ENCODE data around the gene ASCL3.
"Not testable (repeated sequence)": the region's sequence is repeated elsewhere in the genome, so short reads cannot be mapped to it uniquely, and the experiment has no call there.

The ASCL3 gene

GRCh38 chr11:8980485-8980884 is 37.7 kb upstream of the ASCL3 start:
- Histone ChIP-seq H3K9ac (ENCODE audit: low read length) (no peak overlapping the region), H3K4me2 (ENCODE audit: low read depth, low read length, poor library complexity, severe bottlenecking) (no peak overlapping the region), H3K27ac (ENCODE audit: low read depth, low read length) (no peak overlapping the region), H3K27me3 (ENCODE audit: low read length) (no peaks in the 10 kb centered on the region), H3K4me3 (ENCODE audit: insufficient read depth, low read length, poor library complexity, severe bottlenecking) (no peak overlapping the region), H4K20me1 (ENCODE audit: low read depth, low read length) (no peaks in the 10 kb centered on the region), H3K9me3 (ENCODE audit: insufficient read depth, low read length) (no peaks in the 10 kb centered on the region), H3F3A (ENCODE audit: insufficient read depth) (no peaks in the 10 kb centered on the region), H3K9me2 (replicated peaks; ENCODE audit: insufficient read depth, low read length) (no peaks in the 10 kb centered on the region), H2AFZ (ENCODE audit: low read depth, low read length, severe bottlenecking) (no peak overlapping the region), H3K79me2 (ENCODE audit: insufficient read depth, low read length) (no peaks in the 10 kb centered on the region), H3K36me3 (ENCODE audit: low read length) (no peaks in the 10 kb centered on the region)
- TF ChIP-seq CTCF (IDR thresholded peaks at IDR 0.05; ENCODE audit: insufficient read depth, low read length, poor library complexity, severe bottlenecking), result no peak
- no peak for TF ChIP-seq EZH2phosphoT487 (conservative IDR thresholded peaks at IDR 0.05; ENCODE audit: low read length)

- not testable (repeated sequence) for H3K36me3 ChIP-seq (ENCODE audit: low read length); H3K9me2 ChIP-seq (replicated peaks; ENCODE audit: insufficient read depth, low read length); H3K4me2 ChIP-seq (ENCODE audit: low read depth, low read length, poor library complexity, severe bottlenecking); H2AFZ ChIP-seq (ENCODE audit: low read depth, low read length, severe bottlenecking); H3F3A ChIP-seq (ENCODE audit: insufficient read depth); H4K20me1 ChIP-seq (ENCODE audit: low read depth, low read length); H3K79me2 ChIP-seq (ENCODE audit: insufficient read depth, low read length); H3K27me3 ChIP-seq (ENCODE audit: low read length); H3K4me3 ChIP-seq (ENCODE audit: insufficient read depth, low read length, poor library complexity, severe bottlenecking); H3K9ac ChIP-seq (ENCODE audit: low read length); H3K27ac ChIP-seq (ENCODE audit: low read depth, low read length); H3K9me3 ChIP-seq (ENCODE audit: insufficient read depth, low read length)
These were observed 36.5 kb upstream of the ASCL3 start for GRCh38 chr11:8979365-8979764.

GRCh38 chr11:8973121-8973520 is 30.3 kb upstream of the ASCL3 start:
- H3K4me2 ChIP-seq (ENCODE audit: low read depth, low read length, poor library complexity, severe bottlenecking), result no peak overlapping the region

GRCh38 chr11:8971924-8972316 is 29.1 kb upstream of the ASCL3 start:
- H3K79me2 ChIP-seq (ENCODE audit: insufficient read depth, low read length), result no peaks in the 10 kb centered on the region
- no peaks in the 10 kb centered on the region for H3K27me3 ChIP-seq (ENCODE audit: low read length)
- H2AFZ ChIP-seq (ENCODE audit: low read depth, low read length, severe bottlenecking), result no peak overlapping the region
- H3K36me3 ChIP-seq (ENCODE audit: low read length), result no peaks in the 10 kb centered on the region
- H4K20me1 ChIP-seq (ENCODE audit: low read depth, low read length), result no peaks in the 10 kb centered on the region
- H3K4me2 ChIP-seq (ENCODE audit: low read depth, low read length, poor library complexity, severe bottlenecking), result no peak overlapping the region
- H3K27ac ChIP-seq (ENCODE audit: low read depth, low read length), result no peak overlapping the region
- H3K9ac ChIP-seq (ENCODE audit: low read length), result no peak overlapping the region
- H3K9me2 ChIP-seq (replicated peaks; ENCODE audit: insufficient read depth, low read length), result no peaks in the 10 kb centered on the region
- H3K9me3 ChIP-seq (ENCODE audit: insufficient read depth, low read length), result no peaks in the 10 kb centered on the region
- no peak overlapping the region for H3K4me3 ChIP-seq (ENCODE audit: insufficient read depth, low read length, poor library complexity, severe bottlenecking)
- no peak for TF ChIP-seq CTCF (IDR thresholded peaks at IDR 0.05; ENCODE audit: insufficient read depth, low read length, poor library complexity, severe bottlenecking)
- TF ChIP-seq EZH2phosphoT487 (conservative IDR thresholded peaks at IDR 0.05; ENCODE audit: low read length), result no peak
- no peaks in the 10 kb centered on the region for H3F3A ChIP-seq (ENCODE audit: insufficient read depth)

More at GRCh38 chr11:8973121-8973520, 30.3 kb upstream of the ASCL3 start:
- no peak for TF ChIP-seq CTCF (IDR thresholded peaks at IDR 0.05; ENCODE audit: insufficient read depth, low read length, poor library complexity, severe bottlenecking)
- TF ChIP-seq EZH2phosphoT487 (conservative IDR thresholded peaks at IDR 0.05; ENCODE audit: low read length), result no peak
- no peaks in the 10 kb centered on the region for H3K9me2 ChIP-seq (replicated peaks; ENCODE audit: insufficient read depth, low read length)
- H3K79me2 ChIP-seq (ENCODE audit: insufficient read depth, low read length), result no peaks in the 10 kb centered on the region
- no peak overlapping the region for H3K9ac ChIP-seq (ENCODE audit: low read length)
- H3F3A ChIP-seq (ENCODE audit: insufficient read depth), result no peaks in the 10 kb centered on the region
- H3K4me3 ChIP-seq (ENCODE audit: insufficient read depth, low read length, poor library complexity, severe bottlenecking), result no peak overlapping the region
- H3K27me3 ChIP-seq (ENCODE audit: low read length), result no peaks in the 10 kb centered on the region
- no peak overlapping the region for H2AFZ ChIP-seq (ENCODE audit: low read depth, low read length, severe bottlenecking)
- no peaks in the 10 kb centered on the region for H4K20me1 ChIP-seq (ENCODE audit: low read depth, low read length)
- H3K9me3 ChIP-seq (ENCODE audit: insufficient read depth, low read length), result no peaks in the 10 kb centered on the region
- no peaks in the 10 kb centered on the region for H3K36me3 ChIP-seq (ENCODE audit: low read length)
- no peak overlapping the region for H3K27ac ChIP-seq (ENCODE audit: low read depth, low read length)
